SIG-M5 treated with dmso at 0.1 percent for 504 hours (cell line): ENCODE measurements around the gene KREMEN1.

Experiments used
- DNase-seq: peaks from one replicate; lab custom pipeline; 2025; ENCODE audit not compliant: unreplicated experiment; lab: John Stamatoyannopoulos, UW

The KREMEN1 gene

DNA sequence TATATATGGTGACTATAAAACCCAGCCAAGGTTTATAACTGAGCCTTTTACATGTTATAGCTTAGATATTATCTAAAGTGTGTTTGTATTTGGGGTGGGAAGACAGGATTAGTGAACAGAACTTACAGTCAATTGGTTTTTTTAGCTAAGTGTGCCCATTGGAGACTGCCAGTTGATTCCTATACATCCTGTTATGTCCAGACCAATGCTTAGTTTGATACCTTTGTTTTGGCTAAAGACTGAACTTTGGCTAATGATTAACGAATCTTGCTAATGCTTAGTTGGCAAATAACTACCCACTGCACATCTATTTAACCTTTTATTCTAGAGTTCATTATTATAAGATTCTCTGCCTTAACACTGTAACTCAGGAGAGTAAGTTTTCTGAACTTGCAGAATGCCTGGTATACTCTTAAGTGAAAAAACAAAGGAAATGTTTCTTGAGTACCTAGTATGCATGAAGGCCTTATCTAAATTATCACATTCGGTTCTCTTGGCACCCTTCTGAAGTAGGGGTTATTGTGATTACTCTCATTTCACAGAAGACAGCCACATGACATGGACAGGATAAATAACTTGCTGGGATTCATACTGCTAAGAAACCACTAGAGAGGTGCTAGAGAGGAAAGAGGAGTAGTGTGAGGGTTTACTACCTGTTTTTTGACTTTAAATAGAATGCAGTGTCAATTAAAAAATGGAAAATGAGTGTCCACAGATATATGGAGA lies 54.0 kb downstream of the KREMEN1 start:
- DNase-seq: no peak

- DNase-seq: no peak
Measured at GRCh38 chr22:29128891-29129807, 56.3 kb downstream of the KREMEN1 start.

- no peak for DNase-seq
Measured at GRCh38 chr22:29129808-29130140, 56.9 kb downstream of the KREMEN1 start.

- no peak for DNase-seq
Measured at GRCh38 chr22:29130476-29130875, 57.6 kb downstream of the KREMEN1 start.

- DNase-seq: no peak
Measured at GRCh38 chr22:29133603-29134133, 60.8 kb downstream of the KREMEN1 start.

DNA sequence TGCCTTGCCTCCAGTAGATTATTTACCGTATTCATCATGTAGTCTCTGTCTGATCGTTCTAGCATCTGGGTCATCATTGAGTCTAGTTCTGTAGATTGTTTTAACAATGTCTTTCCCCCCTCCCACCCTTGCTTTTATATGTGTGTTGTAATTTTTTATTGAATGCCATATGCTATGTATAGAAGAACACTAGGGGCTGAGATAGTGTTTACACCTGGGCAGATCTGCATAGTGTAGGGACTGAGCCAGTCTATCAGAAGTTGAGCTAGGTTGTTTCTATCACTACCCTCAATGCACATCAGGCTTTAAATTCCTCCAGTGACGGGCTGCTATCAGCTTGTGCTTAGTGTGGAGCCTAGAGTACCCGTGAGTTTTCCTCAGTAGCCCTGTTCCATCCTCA lies 61.6 kb downstream of the KREMEN1 start:
- DNase-seq: no peak

DNA sequence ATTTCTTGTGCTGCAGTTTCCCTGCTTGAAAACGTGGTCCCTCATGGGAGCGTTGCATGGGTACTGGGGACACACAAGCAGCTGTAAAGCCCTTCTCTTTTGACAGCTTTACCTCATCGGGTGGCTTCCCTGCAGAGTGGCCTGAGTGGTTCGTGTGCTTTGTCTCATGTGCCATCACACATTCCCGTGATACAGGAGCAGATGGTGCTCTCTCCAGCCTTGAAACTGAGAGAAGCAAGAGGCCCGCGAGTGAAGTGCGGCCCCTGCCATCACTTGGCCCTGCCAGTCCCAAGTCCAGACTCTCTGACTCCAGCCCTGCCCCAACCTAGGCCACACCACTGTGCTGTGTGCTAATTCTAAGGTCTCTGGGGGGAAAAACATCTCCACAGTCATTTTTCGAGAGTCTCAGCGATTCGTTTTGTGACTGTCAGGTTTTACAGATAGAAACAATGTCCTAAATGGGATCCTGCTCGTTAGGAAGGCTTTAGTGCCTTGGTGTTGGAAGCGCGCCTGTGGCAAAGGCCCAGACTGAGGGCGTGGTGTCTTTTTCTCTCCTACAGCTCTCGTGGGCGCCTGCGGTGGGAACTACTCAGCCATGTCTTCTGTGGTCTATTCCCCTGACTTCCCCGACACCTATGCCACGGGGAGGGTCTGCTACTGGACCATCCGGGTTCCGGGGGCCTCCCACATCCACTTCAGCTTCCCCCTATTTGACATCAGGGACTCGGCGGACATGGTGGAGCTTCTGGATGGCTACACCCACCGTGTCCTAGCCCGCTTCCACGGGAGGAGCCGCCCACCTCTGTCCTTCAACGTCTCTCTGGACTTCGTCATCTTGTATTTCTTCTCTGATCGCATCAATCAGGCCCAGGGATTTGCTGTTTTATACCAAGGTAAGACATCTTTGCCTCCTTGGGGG lies 64.2 kb downstream of the KREMEN1 start:
- no peak for DNase-seq

- DNase-seq: no peak
Measured at GRCh38 chr22:29138556-29139305, 65.9 kb downstream of the KREMEN1 start.

DNA sequence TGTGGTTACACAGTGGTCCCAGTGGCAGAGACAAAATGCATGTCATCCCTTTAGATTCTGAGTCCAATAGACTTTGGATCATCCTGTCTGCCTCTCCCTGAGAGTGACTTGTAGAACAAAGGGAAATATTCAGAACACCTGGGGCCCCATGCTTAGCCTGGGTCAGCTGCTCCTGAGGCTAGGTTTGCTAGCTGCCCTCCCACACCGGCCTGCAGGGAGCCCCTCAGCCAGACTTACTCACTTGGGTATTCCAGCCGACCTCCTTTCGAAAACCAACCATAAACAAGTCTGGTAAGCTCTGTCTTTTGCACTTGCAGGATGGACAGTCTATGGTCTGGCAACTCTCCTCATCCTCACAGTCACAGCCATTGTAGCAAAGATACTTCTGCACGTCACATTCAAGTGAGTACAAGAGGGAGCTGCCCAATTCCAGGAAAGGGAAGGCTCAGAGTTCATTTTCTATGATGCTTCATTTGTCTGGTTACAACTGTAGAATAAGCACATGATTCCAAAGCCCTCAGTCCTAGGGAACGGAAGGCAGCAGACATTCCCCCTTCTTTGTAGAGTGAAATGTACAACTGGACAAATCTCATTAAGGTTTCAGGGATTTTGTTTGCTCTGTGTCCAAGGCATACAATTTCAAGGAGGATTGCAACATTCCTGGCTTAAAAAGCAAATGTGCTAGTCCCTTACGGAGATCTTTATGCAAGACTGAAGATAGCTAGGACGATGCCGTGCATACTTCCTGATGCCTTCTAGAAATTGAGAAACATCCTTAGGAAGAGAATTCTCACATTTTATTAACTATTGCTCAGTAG lies 67.3 kb downstream of the KREMEN1 start:
- DNase-seq: no peak

- DNase-seq: no peak
Measured at GRCh38 chr22:29141078-29141688, 68.3 kb downstream of the KREMEN1 start.

GRCh38 chr22:29142116-29142515 lies 69.3 kb downstream of the KREMEN1 start:
- no peak for DNase-seq

DNA sequence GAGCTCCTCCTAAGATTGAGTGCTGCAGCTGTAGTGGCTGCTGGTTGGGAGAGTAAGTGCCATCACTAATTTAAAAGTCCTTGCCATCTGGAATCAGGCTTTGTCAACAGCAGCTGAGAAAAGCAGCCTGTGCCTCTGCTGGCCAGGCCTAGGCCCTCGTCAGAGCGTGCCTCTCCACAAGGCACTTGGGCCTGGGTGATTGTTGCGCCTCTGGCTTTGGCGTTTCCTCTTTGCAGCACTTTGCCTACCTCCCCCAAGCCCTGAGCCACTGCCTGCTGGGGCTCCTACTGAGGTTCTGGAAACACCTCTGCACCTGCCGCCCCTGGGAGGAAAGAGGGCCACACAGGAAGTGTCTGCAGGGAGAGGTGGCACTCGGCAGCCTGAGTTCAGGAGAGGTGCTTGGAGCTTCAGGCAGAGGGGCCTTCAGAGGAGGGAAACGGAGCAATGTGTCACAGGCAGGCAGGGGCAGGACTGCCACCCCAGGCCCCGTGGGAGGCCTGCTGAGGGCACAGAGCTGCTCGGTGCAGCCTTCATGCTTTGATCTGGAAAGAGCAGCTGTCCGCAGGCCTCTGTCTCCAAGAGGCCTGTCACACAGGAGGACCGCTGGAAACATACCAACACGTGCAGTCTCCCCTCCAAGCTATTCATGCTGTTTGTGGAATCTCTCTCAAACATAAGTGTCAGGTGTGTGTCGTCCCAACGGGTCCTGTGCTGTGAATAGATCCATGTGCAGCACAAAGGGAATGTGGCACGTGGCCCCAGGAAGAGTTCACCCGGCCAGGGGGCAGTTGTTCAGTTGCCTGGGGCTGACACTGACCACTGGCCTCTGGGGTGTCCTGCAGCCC lies 71.3 kb downstream of the KREMEN1 start:
- no peak for DNase-seq

DNA sequence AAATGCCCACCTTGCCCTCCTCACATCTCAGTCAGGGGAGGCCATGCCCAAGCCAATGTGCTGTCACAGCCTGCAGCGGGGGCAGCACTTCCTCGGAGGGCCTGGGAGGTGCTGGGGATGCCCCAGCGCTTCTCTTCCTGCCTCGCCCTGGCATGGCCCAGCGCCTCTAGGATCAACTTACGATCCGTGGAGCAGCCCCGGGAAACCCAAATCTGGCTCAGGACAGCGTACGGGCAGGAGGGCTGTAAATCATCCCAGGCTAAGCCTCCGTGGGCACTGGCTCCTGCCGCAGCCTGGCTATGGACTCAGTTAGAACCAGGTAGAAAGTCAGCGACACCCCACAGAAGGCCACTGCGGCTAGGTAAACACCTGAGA lies 71.9 kb downstream of the KREMEN1 start:
- no peak for DNase-seq

GRCh38 chr22:29145321-29146072 lies 72.7 kb downstream of the KREMEN1 start:
- no peak for DNase-seq

- no peak for DNase-seq
Measured at GRCh38 chr22:29146091-29146560, 73.3 kb downstream of the KREMEN1 start.

DNA sequence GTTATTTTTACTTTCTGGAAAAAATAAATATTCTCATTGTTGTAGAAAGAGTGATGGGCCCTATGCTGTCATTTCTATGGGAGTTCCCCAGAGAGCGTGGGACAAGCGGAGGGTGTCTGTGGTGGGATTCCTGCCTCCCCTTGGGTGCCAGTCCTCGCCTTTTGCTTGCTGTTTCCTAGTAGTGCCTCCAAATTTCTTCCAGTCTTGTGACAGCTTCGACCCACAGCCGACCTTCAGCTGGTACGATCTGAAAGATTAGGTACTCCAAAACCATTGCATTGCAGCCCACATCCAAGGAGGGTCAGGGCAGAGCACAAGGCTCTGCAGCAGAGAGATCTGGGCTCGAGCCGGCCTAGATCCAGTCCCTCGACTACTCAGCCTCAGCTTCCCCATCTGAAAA lies 73.9 kb downstream of the KREMEN1 start:
- DNase-seq: no peak

GRCh38 chr22:29147331-29147899 lies 74.6 kb downstream of the KREMEN1 start:
- DNase-seq: no peak
